HCT116 (cell line): ENCODE data around the gene ABHD17B. TPM values are rescaled to one million over a fixed set of nuclear protein-coding genes. Genes with fewer than 3 reads are reported as not detected.

ENCODE experiments used
- ATAC-seq: fragments of 200-7000 bp; cut with Tn5 transposase; 2 replicates; pipeline ENCODE4 v1.9.1; 2020; ENCODE audit warnings: mild to moderate bottlenecking, moderate library complexity
- BruUV-seq: library from RNA; stranded (reverse); fragments of 400-500 nt; replicated peaks from 2 replicates; lab custom pipeline; 2021; lab: Mats Ljungman, UMichigan
- CTCF ChIA-PET: fragments of 300-600 bp; sonication (Branson Sonifier 250); formaldehyde crosslinking; loops from one replicate; lab custom pipeline; 2021; ENCODE audit warnings: antibody characterized with exemption; lab: Charles Lee
- POLR2A ChIA-PET: fragments of 300-600, 350-600 bp; sonication (Branson Sonifier 250); formaldehyde crosslinking; loops from one replicate; lab custom pipeline; 2021; ENCODE audit warnings: antibody characterized with exemption; lab: Charles Lee
- RAD21 ChIA-PET, 2 experiments: fragments of 300-600 bp; sonication (Branson Sonifier 250); formaldehyde crosslinking; loops; one replicate each; lab custom pipeline; 2023; ENCODE audit warnings: low total read pairs in 2 of 2; ENCODE audit not compliant: uncharacterized antibody in 2 of 2, unreplicated experiment in 2 of 2, low non-redundant PET in 1 of 2; lab: Charles Lee
- DNase-seq: peaks from one replicate; pipeline ENCODE4 v3.0.0-alpha.2; 2010; ENCODE audit warnings: low read depth, low spot score
- H2AFZ ChIP-seq: fragments of 200-600 bp; shearing (Covaris generic), sonication (generic); 2 replicates; pipeline ENCODE4 v1.6.1; 2017; ENCODE audit warnings: low read depth, mixed run types, mixed read lengths, antibody characterized with exemption, low read length; ENCODE audit not compliant: poor library complexity, severe bottlenecking
- H3K27ac ChIP-seq: 2 replicates; pipeline ENCODE4 v1.5.1; 2012; ENCODE audit warnings: low read depth, low read length
- H3K27me3 ChIP-seq: fragments of 200-600 bp; sonication (generic); 2 replicates; pipeline ENCODE4 v1.6.1; 2016; ENCODE audit warnings: mixed run types, low read length, mixed read lengths; ENCODE audit not compliant: insufficient read depth
- H3K36me3 ChIP-seq, 2 experiments: fragments of 200-500 bp in 1 of 2; fragments of 200-600 bp in 1 of 2; sonication (Bioruptor generic) in 1 of 2; sonication (generic) in 1 of 2; 2 replicates each; pipeline versions ENCODE4 v1.5.1 to v1.6.1; 2014 to 2016; ENCODE audit warnings: low read length in 2 of 2, inconsistent platforms in 1 of 2, mixed read lengths in 1 of 2, mixed run types in 1 of 2; ENCODE audit not compliant: insufficient read depth in 2 of 2, control insufficient read depth in 1 of 2
- H3K4me1 ChIP-seq, 2 experiments: fragments of 200-600 bp in 1 of 2; sonication (generic) in 1 of 2; 2 replicates each; pipeline versions ENCODE4 v1.5.1 to v1.6.1; 2012 to 2017; ENCODE audit warnings: low read length in 2 of 2, inconsistent platforms in 1 of 2, mild to moderate bottlenecking in 1 of 2, mixed read lengths in 1 of 2, mixed run types in 1 of 2, moderate library complexity in 1 of 2; ENCODE audit not compliant: insufficient read depth in 2 of 2, control insufficient read depth in 1 of 2
- H3K4me2 ChIP-seq: fragments of 200-600 bp; sonication (generic); 2 replicates; pipeline ENCODE4 v1.6.1; 2017; ENCODE audit warnings: mixed run types, low read length, mixed read lengths
- H3K4me3 ChIP-seq, 2 experiments: fragments of 200-600 bp in 1 of 2; sonication (generic) in 1 of 2; replicated peaks in 1 of 2; 2 replicates each; pipeline ENCODE4 v1.5.1; 2011 to 2016; ENCODE audit warnings: low read length in 2 of 2, control low read depth in 1 of 2, low read depth in 1 of 2, mild to moderate bottlenecking in 1 of 2, mixed read lengths in 1 of 2, mixed run types in 1 of 2
- H3K79me2 ChIP-seq: fragments of 200-600 bp; sonication (generic); 2 replicates; pipeline ENCODE4 v1.6.1; 2017; ENCODE audit warnings: mild to moderate bottlenecking, mixed run types, low read length, moderate library complexity, mixed read lengths; ENCODE audit not compliant: insufficient read depth
- H3K9ac ChIP-seq: fragments of 200-600 bp; sonication (generic); 2 replicates; pipeline ENCODE4 v1.6.1; 2016; ENCODE audit warnings: low read length, mixed read lengths
- H3K9me2 ChIP-seq: fragments of 200-600 bp; sonication (generic), shearing (Covaris generic); 2 replicates; pipeline ENCODE4 v1.6.1; 2017; ENCODE audit warnings: mixed run types, mild to moderate bottlenecking, moderate library complexity; ENCODE audit not compliant: insufficient read depth
- H3K9me3 ChIP-seq, 2 experiments: fragments of 200-500 bp in 1 of 2; fragments of 200-600 bp in 1 of 2; sonication (Bioruptor generic) in 1 of 2; sonication (generic) in 1 of 2; 2 replicates each; pipeline ENCODE4 v1.6.1; 2014 to 2017; ENCODE audit warnings: low read length in 2 of 2, mixed read lengths in 2 of 2, inconsistent platforms in 1 of 2, low read depth in 1 of 2, mild to moderate bottlenecking in 1 of 2, mixed run types in 1 of 2, moderate library complexity in 1 of 2; ENCODE audit not compliant: control insufficient read depth in 1 of 2, insufficient read depth in 1 of 2
- H4K20me1 ChIP-seq: fragments of 200-600 bp; sonication (generic), shearing (Covaris generic); 2 replicates; pipeline ENCODE4 v1.6.1; 2017; ENCODE audit warnings: mixed run types, mild to moderate bottlenecking, moderate library complexity; ENCODE audit not compliant: insufficient read depth
- CBX3 ChIP-seq: IDR thresholded peaks from 2 replicates; pipeline ENCODE4 v1.6.1; 2012; ENCODE audit warnings: low read depth
- CTCF ChIP-seq, 3 experiments: fragments of 200-600 bp in 1 of 3; sonication (generic) in 1 of 3; IDR thresholded peaks in 2 of 3; conservative IDR thresholded peaks in 1 of 3; 2 replicates each; pipeline ENCODE4 v1.5.1; 2012 to 2017; ENCODE audit warnings: low read depth in 2 of 3, low read length in 2 of 3, antibody characterized with exemption in 1 of 3, borderline replicate concordance in 1 of 3, control low read depth in 1 of 3, mild to moderate bottlenecking in 1 of 3, mixed read lengths in 1 of 3, mixed run types in 1 of 3, moderate library complexity in 1 of 3; ENCODE audit not compliant: insufficient read depth in 1 of 3
- ELF1 ChIP-seq: IDR thresholded peaks from 2 replicates; pipeline ENCODE4 v1.6.1; 2012; ENCODE audit warnings: low read depth, borderline replicate concordance
- RAD21 ChIP-seq: IDR thresholded peaks from 2 replicates; pipeline ENCODE4 v1.6.1; 2012; ENCODE audit warnings: low read depth, mild to moderate bottlenecking
- SIN3A ChIP-seq: IDR thresholded peaks from 2 replicates; pipeline ENCODE4 v1.6.1; 2012; ENCODE audit warnings: low read depth
- SRF ChIP-seq: IDR thresholded peaks from 2 replicates; pipeline ENCODE4 v1.6.1; 2012; ENCODE audit warnings: low read depth
- TCF7L2 ChIP-seq: IDR thresholded peaks from 2 replicates; pipeline ENCODE4 v1.7.0; 2011; ENCODE audit warnings: borderline replicate concordance, inconsistent platforms; ENCODE audit not compliant: insufficient read depth, insufficient read length; ENCODE audit errors: extremely low read depth
- ZFX ChIP-seq: fragments of 450-650 bp; IDR thresholded peaks from 2 replicates; pipeline ENCODE4 v1.6.1; 2017
- ZNF274 ChIP-seq: fragments of 200-500 bp; sonication (Bioruptor generic); IDR thresholded peaks from 2 replicates; pipeline ENCODE4 v1.6.1; 2014; ENCODE audit warnings: mild to moderate bottlenecking, low read depth, low read length, inconsistent platforms
- intact Hi-C: fragments of 100-400 bp; cut with micrococcal nuclease; formaldehyde crosslinking; loops from 2 replicates; pipeline ENCODE4 v1.10.0; 2022
- total RNA-seq: library from RNA; stranded (reverse); gene quantifications from one replicate; pipeline ENCODE4 v1.2.1, GENCODE V29; 2021; ENCODE audit not compliant: unreplicated experiment
- TF ChIP-seq, protein P1 (sequence below): IDR thresholded peaks from 2 replicates; pipeline ENCODE4 v1.6.1; 2012

Gene ABHD17B
- total RNA-seq, 1 experiment from 2014 or later: 17.0 TPM

DNA sequence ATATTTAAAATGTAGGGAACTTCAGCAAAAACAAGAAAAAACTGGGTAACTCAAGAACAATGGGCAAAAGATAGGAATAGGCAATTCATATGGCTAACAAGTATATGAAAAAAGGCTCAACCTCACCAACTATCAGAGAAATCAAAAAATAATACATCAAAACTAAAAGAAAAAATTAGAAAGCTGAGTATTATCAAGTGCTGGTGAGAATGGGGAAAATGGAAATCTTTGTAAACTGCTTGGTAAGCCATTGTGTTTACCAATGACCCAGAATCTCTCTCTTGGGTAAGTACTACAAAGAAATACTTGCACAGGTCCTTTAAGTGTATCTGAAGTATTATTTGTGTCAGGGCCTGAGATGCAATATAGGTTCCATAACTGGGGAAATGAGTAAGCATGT, 27.0 kb downstream of the ABHD17B start:
- H2AFZ ChIP-seq: no peak overlapping the region
- no peaks in the 10 kb centered on the region for H4K20me1 ChIP-seq
- peaks cover 96% of the 10 kb centered on the region for H3K79me2 ChIP-seq
- no peaks in the 10 kb centered on the region for H3K9me2 ChIP-seq
- POLR2A ChIA-PET: no interaction called here
- intact Hi-C loops: no loop called here
- peaks cover 17 to 19% of the 10 kb centered on the region in 2 experiments; a peak in 3 of 4 replicates for H3K9me3 ChIP-seq
- no peak for ATAC-seq
- H3K27ac ChIP-seq: no peak overlapping the region
- H3K4me3 ChIP-seq: no peak overlapping the region
- H3K9ac ChIP-seq: no peak overlapping the region
- DNase-seq: no peak
- H3K36me3 ChIP-seq: no peaks in the 10 kb centered on the region
- no TSS peak for BruUV-seq
- H3K4me2 ChIP-seq: no peak overlapping the region
- CTCF ChIA-PET: no interaction called here
- H3K27me3 ChIP-seq: no peaks in the 10 kb centered on the region
- no peak for TF ChIP-seq ZNF274
- TF ChIP-seq, protein P1, sequence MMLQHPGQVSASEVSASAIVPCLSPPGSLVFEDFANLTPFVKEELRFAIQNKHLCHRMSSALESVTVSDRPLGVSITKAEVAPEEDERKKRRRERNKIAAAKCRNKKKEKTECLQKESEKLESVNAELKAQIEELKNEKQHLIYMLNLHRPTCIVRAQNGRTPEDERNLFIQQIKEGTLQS: no peak
- RAD21 ChIA-PET: no interaction called here
- H3K4me1 ChIP-seq: no peaks in the 10 kb centered on the region

GRCh38 chr9:71879644-71880174, 31.3 kb downstream of the ABHD17B start:
- Histone ChIP-seq H2AFZ (no peak overlapping the region), H3K36me3 (no peaks in the 10 kb centered on the region), H3K4me3 (no peak overlapping the region), H3K4me1 (peaks cover 0 to 13% of the 10 kb centered on the region in 2 experiments; a peak in 2 of 4 replicates), H3K9ac (no peak overlapping the region), H3K79me2 (peaks cover 91% of the 10 kb centered on the region), H4K20me1 (no peaks in the 10 kb centered on the region), H3K27ac (no peak overlapping the region), H3K4me2 (no peak overlapping the region), H3K9me2 (no peaks in the 10 kb centered on the region), H3K27me3 (no peaks in the 10 kb centered on the region), H3K9me3 (peaks cover 23 to 28% of the 10 kb centered on the region in 2 experiments; a peak in 3 of 4 replicates)
- intact Hi-C loops: no loop called here
- DNase-seq (no peak), ATAC-seq (no peak)
- CTCF ChIA-PET: no interaction called here
- TF ChIP-seq RAD21 (no peak), ELF1 (no peak), CBX3 (no peak), SIN3A (no peak), ZFX (no peak), TCF7L2 (no peak), SRF (no peak), CTCF (IDR thresholded peaks at IDR 0.05 in 2 of 3, conservative IDR thresholded peaks at IDR 0.05 in 1 of 3; ENCODE audit: borderline replicate concordance in 1 of 3, insufficient read depth in 1 of 3, low read depth in 2 of 3, low read length in 2 of 3) (no peak)
- TF ChIP-seq, protein P1: no peak
- POLR2A ChIA-PET: no interaction called here
- BruUV-seq: no TSS peak
- RAD21 ChIA-PET: no interaction called here
